ENCODE measurements around the gene MRPS33.
"Not testable (repeated sequence)": the region's sequence is repeated elsewhere in the genome, so short reads cannot be mapped to it uniquely, and the experiment has no call there.

DNA sequence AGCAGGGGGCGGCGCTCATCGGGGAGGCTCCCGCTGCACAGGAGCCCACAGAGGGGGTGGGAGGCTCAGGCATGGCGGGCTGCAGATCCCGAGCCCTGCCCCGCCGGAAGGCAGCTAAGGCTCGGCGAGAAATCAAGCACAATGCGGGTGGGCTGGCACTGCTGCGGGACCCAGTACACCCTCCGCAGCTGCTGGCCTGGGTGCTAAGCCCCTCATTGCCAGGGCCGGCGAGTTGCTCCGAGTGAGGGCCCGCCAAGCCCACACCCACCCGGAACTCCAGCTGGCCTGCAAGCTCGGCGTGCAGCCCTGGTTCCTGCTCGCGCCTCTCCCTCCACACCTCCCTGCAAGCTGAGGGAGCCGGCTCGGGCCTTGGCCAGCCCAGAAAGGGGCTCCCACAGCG is 57.8 kb downstream of the MRPS33 start:
- not testable (repeated sequence) for TF ChIP-seq ZEB2 (tag by site-specific recombination; IDR thresholded peaks at IDR 0.05); ZNF24 (tag by site-specific recombination; IDR thresholded peaks at IDR 0.05); ZNF548 (tag by site-specific recombination; IDR thresholded peaks at IDR 0.05); ZNF354C (tag by site-specific recombination; IDR thresholded peaks at IDR 0.05; ENCODE audit: borderline replicate concordance, low read depth)
- TF ChIP-seq, protein P1, sequence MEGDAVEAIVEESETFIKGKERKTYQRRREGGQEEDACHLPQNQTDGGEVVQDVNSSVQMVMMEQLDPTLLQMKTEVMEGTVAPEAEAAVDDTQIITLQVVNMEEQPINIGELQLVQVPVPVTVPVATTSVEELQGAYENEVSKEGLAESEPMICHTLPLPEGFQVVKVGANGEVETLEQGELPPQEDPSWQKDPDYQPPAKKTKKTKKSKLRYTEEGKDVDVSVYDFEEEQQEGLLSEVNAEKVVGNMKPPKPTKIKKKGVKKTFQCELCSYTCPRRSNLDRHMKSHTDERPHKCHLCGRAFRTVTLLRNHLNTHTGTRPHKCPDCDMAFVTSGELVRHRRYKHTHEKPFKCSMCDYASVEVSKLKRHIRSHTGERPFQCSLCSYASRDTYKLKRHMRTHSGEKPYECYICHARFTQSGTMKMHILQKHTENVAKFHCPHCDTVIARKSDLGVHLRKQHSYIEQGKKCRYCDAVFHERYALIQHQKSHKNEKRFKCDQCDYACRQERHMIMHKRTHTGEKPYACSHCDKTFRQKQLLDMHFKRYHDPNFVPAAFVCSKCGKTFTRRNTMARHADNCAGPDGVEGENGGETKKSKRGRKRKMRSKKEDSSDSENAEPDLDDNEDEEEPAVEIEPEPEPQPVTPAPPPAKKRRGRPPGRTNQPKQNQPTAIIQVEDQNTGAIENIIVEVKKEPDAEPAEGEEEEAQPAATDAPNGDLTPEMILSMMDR (tag by site-specific recombination; IDR thresholded peaks at IDR 0.05), result not testable (repeated sequence)
- TF ChIP-seq, protein P2, sequence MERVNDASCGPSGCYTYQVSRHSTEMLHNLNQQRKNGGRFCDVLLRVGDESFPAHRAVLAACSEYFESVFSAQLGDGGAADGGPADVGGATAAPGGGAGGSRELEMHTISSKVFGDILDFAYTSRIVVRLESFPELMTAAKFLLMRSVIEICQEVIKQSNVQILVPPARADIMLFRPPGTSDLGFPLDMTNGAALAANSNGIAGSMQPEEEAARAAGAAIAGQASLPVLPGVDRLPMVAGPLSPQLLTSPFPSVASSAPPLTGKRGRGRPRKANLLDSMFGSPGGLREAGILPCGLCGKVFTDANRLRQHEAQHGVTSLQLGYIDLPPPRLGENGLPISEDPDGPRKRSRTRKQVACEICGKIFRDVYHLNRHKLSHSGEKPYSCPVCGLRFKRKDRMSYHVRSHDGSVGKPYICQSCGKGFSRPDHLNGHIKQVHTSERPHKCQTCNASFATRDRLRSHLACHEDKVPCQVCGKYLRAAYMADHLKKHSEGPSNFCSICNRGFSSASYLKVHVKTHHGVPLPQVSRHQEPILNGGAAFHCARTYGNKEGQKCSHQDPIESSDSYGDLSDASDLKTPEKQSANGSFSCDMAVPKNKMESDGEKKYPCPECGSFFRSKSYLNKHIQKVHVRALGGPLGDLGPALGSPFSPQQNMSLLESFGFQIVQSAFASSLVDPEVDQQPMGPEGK (tag by site-specific recombination; IDR thresholded peaks at IDR 0.05), result not testable (repeated sequence)
